Gastrocnemius medialis (tissue), 4 donors: ENCODE data around the gene JAKMIP1. TPM values are rescaled to one million over a fixed set of nuclear protein-coding genes. Genes with fewer than 3 reads are reported as not detected.

Experiments
- ATAC-seq, 2 donors: fragments of 150-250 bp; one replicate each; pipeline ENCODE4 v1.9.1; 2016
- DNase-seq, 2 donors: peaks; one replicate each; pipeline ENCODE4 v3.0.0-alpha.2; 2019
- H3K27ac ChIP-seq, 4 donors: fragments of 200-600 bp; sonication (generic); 1 replicate in 1 of 4; 2 replicates in 3 of 4; pipeline ENCODE4 v1.5.1; 2016 to 2018; ENCODE audit warnings: mild to moderate bottlenecking in 2 of 4, moderate library complexity in 1 of 4
- H3K27me3 ChIP-seq, 3 donors: fragments of 200-600 bp; sonication (generic) in 2 of 3; 1 replicate in 1 of 3; 2 replicates in 2 of 3; pipeline versions ENCODE4 v1.5.1 to v1.6.0; 2016 to 2019; ENCODE audit warnings: mild to moderate bottlenecking in 1 of 3, moderate library complexity in 1 of 3
- H3K36me3 ChIP-seq, 2 donors: fragments of 200-600 bp; sonication (generic) in 1 of 2; one replicate each; pipeline ENCODE4 v1.5.1; 2017 to 2018
- H3K4me1 ChIP-seq, 2 donors: fragments of 200-600 bp; sonication (generic) in 1 of 2; one replicate each; pipeline ENCODE4 v1.5.1; 2016 to 2017; ENCODE audit warnings: mild to moderate bottlenecking in 2 of 2
- H3K4me3 ChIP-seq, 4 donors: fragments of 200-600 bp; sonication (generic) in 3 of 4; 1 replicate in 1 of 4; 2 replicates in 3 of 4; pipeline ENCODE4 v1.5.1; 2016 to 2019; ENCODE audit warnings: mild to moderate bottlenecking in 2 of 4
- H3K9me3 ChIP-seq, 3 donors: fragments of 200-600 bp; sonication (generic) in 2 of 3; 1 replicate in 1 of 3; 2 replicates in 2 of 3; pipeline ENCODE4 v1.5.1; 2016 to 2019
- CTCF ChIP-seq, 5 experiments: fragments of 450-650 bp in 3 of 5; fragments of 200-600 bp in 2 of 5; sonication (generic) in 2 of 5; IDR thresholded peaks in 4 of 5; conservative IDR thresholded peaks in 1 of 5; 1 replicate in 4 of 5; 2 replicates in 1 of 5; pipeline ENCODE4 v1.5.1; 2016 to 2019; ENCODE audit warnings: antibody characterized with exemption in 5 of 5, mild to moderate bottlenecking in 3 of 5, moderate library complexity in 3 of 5
- POLR2A ChIP-seq, 2 donors: fragments of 450-650 bp; IDR thresholded peaks; one replicate each; pipeline ENCODE4 v1.6.1; 2017; ENCODE audit warnings: antibody characterized with exemption in 2 of 2, mild to moderate bottlenecking in 2 of 2, moderate library complexity in 2 of 2
- in situ Hi-C, 4 donors: fragments of 200-750 bp; cut with MboI; loops; one replicate each; pipeline versions ENCODE4 v1.15.0 to v1.8.0; 2017; ENCODE audit warnings: low sequenced_read_pairs in 4 of 4
- intact Hi-C: fragments of 100-400 bp; cut with DNase I; formaldehyde crosslinking; loops from one replicate; pipeline ENCODE4 v1.15.1; 2023; ENCODE audit warnings: low total_unique reads
- total RNA-seq, 4 donors: library from RNA; depleted of rRNA; stranded (reverse); fragments of >200 nt; gene quantifications; one replicate each; pipeline versions ENCODE4 v1.1.0 to v1.2.3, GENCODE V29; 2016

JAKMIP1 gene
- total RNA-seq, 4 donors from 2014 or later, result 0.62 TPM; not detected in 3

GRCh38 chr4:6198278-6198677 is 2.1 kb downstream of the JAKMIP1 start:
- in situ Hi-C loops (no loop called here), intact Hi-C loops (no loop called here)
- H3K4me1 ChIP-seq, result peaks cover 6% of the 10 kb centered on the region in 2 donors
- DNase-seq (no peak), ATAC-seq (no peak)
- no peaks in the 10 kb centered on the region for H3K36me3 ChIP-seq
- no peak overlapping the region for H3K27ac ChIP-seq
- peaks cover 40 to 51% (median 47%) of the 10 kb centered on the region in 3 donors for H3K27me3 ChIP-seq
- TF ChIP-seq CTCF (IDR thresholded peaks at IDR 0.05 in 4 of 5, conservative IDR thresholded peaks at IDR 0.05 in 1 of 5), result no peak
- no peak for TF ChIP-seq POLR2A (IDR thresholded peaks at IDR 0.05)
- H3K9me3 ChIP-seq, result no peaks in the 10 kb centered on the region
- H3K4me3 ChIP-seq, result no peak overlapping the region

GRCh38 chr4:6197433-6198174 is 2.7 kb downstream of the JAKMIP1 start:
- intact Hi-C loops, result no loop called here
- in situ Hi-C loops, result no loop called here
- DNase-seq, result no peak
- Histone ChIP-seq H3K27ac (no peak overlapping the region), H3K4me3 (no peak overlapping the region), H3K4me1 (peaks cover 6% of the 10 kb centered on the region in 2 donors), H3K9me3 (no peaks in the 10 kb centered on the region), H3K27me3 (peaks cover 40 to 51% (median 50%) of the 10 kb centered on the region in 3 donors), H3K36me3 (no peaks in the 10 kb centered on the region)
- no peak for ATAC-seq
- TF ChIP-seq CTCF (IDR thresholded peaks at IDR 0.05 in 4 of 5, conservative IDR thresholded peaks at IDR 0.05 in 1 of 5) (no peak), POLR2A (IDR thresholded peaks at IDR 0.05) (no peak)

- DNase-seq (no peak), ATAC-seq (no peak)
- no peaks in the 10 kb centered on the region for H3K36me3 ChIP-seq
- in situ Hi-C loops, result no loop called here
- intact Hi-C loops, result no loop called here
- no peak overlapping the region for H3K4me3 ChIP-seq
- TF ChIP-seq CTCF (IDR thresholded peaks at IDR 0.05 in 4 of 5, conservative IDR thresholded peaks at IDR 0.05 in 1 of 5) (no peak), POLR2A (IDR thresholded peaks at IDR 0.05) (no peak)
- H3K27ac ChIP-seq, result no peak overlapping the region
- peaks cover 40 to 50% (median 50%) of the 10 kb centered on the region in 3 donors for H3K27me3 ChIP-seq
- H3K9me3 ChIP-seq, result no peaks in the 10 kb centered on the region
- peaks cover 6% of the 10 kb centered on the region in 2 donors for H3K4me1 ChIP-seq
These were observed 3.5 kb downstream of the JAKMIP1 start for GRCh38 chr4:6196871-6197270.

- Histone ChIP-seq H3K4me3 (no peak overlapping the region), H3K27ac (no peak overlapping the region), H3K4me1 (peaks cover 6% of the 10 kb centered on the region in 2 donors), H3K9me3 (no peaks in the 10 kb centered on the region), H3K36me3 (no peaks in the 10 kb centered on the region), H3K27me3 (peaks cover 37 to 50% (median 45%) of the 10 kb centered on the region in 3 donors)
- TF ChIP-seq CTCF (IDR thresholded peaks at IDR 0.05 in 4 of 5, conservative IDR thresholded peaks at IDR 0.05 in 1 of 5) (no peak), POLR2A (IDR thresholded peaks at IDR 0.05) (no peak)
- ATAC-seq (no peak), DNase-seq (no peak)
- in situ Hi-C loops (no loop called here), intact Hi-C loops (no loop called here)
These were observed 4.0 kb downstream of the JAKMIP1 start for GRCh38 chr4:6196324-6196723.
